A204.1 (cell line): Measurements from ENCODE around the gene VDR.
A peak's percentile ranks its signal among the peaks of the same experiment; 100 is the strongest.

Experiments used
- FAIRE-seq: peaks from 2 replicates; lab custom pipeline; 2012; peaks lifted over from hg19 to GRCh38; lab: Jason Lieb, UNC

VDR gene

DNA sequence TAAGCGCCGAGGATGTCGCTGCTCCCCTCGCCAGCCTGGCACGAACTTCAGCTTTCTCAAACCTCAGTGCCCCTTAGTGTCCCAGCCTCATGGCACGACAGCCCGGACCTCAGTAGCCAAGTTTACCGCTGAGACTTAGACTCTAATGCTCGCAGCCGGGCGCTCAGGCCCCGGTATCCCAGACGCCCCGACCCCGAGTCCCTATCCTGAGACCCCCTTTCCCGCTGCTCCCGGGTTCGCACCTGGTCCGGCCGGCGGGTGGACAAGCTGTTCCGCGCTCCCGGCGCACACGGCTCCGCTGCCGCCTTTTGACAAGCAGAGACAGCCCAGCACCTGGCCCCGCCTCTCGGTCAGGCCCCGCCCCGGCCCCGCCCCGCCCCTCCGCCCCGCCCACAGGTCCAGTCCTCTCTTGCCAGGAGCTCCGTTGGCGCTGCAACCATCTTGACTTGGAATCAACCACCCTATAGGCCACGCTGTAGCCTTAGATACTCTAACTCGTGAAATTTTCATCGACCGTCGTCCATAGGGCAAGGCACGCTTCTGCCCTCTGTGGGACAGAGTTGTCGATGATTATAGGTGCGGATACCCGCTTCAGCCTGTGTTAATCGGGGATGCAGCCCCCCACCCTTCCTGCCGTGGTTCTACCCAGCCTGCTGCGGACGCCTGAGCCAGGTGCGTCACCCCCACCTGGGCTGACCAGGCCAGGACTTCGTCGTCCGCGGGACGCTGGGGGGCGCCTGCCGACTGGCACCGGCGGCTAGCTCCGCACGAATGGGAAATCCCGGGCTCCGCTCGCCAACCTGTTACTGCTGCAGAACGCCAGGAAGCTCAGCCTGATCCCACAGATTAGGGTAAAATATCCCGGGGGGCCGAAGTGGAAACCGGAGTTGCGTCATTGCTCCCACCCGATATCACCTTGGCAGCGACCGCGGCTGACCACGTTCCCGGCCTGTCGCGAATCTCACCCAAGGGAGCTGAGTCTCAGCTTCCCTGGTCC, at the start of gene VDR:
Gene VDR (minus strand): TSS at position 282 of the 997 bp plus-strand sequence. CDS start 25,881 bp downstream, outside the sequence.
- no peak for FAIRE-seq

GRCh38 chr12:47954058-47954457, 49.3 kb upstream of the VDR start:
- no peak for FAIRE-seq

GRCh38 chr12:47950856-47951468, 46.2 kb upstream of the VDR start:
- FAIRE-seq = no peak

DNA sequence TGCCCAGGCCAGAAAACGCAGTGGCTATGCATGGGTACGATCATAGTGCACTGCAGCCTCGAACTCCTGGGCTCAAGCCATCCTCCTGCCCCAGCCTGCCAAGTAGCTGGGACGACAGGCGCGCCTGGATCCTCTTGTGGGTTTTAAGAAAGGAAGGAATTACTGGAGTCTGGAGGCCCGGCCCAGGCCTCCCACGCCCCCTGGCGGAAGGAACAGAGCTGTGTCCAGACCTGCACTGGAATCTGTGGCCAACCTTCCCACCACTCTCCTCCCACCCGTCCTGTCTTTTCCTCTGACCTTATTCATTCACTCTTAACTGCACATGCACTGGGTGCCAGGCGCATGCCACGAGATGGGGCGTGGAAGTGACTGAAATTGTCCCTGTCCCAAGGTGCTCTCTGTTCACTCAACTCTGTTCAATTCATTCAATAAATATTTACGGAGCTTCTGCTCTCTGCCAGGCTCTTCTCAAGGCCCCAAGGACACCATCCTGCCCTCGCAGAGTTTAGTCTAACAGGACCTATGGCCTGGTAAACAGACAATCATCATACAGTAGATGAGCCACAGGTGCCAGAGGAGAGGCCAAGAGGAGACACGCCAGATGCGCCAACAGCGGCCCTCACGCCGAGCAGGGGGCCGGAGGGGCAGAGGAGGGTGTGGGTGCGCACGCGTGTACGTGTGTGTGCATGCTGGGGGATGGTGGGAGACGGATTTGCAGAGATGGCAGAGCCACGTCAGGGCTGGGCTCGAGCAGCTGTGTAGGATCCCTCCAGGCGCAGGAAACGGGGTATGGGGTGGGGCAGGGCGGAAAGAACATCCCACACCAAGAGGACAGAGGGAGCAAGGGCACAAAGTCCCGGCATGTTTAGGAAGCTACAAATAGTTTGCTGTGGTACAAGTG, 44.9 kb upstream of the VDR start:
- peak; percentile 43 for FAIRE-seq

GRCh38 chr12:47947341-47947740, 42.5 kb upstream of the VDR start:
- FAIRE-seq = no peak

DNA sequence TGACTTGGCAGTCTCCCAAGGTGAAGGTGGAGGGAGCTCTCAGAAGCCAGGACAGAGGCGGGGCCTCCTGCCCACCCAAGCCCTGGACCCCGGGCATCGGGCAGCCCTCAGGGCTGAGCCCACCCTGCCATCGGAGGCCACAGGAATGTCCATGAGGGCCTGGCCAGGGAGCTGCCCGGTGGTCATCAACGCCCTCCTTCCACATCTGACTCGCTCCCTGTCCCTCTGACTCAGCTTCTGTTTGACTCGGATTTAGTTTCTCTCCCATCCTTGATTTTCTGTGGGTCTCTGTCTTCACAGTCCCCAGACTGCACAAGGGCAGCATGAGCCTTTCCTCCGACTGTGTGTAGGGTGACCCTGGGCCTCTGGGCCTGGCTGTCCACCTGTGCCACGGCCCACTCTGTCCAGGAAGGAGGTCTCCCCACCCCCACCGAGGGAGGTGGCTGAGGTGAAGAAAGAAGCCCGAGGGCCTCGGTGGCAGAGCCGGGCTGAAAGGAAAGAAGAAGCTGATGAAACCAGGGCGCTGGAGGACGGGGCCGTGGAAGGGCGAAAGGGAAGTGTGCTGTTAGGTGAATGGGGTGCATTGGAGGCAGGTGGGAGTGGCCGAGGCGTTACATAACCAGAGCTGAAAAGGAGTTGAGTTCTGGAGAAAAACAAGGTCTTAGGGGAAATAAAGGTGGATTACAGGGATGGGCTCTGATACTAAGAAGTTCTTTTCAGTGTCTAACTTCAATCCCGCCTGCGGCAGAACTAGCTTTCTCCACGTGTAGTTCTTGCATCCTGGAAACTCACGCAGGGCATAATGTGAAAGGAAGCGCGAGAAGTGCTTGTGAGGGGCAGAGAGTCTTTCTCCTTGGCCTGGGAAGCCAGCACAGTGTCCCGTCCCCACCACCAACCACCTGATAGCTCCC, 41.9 kb upstream of the VDR start:
- no peak for FAIRE-seq

DNA sequence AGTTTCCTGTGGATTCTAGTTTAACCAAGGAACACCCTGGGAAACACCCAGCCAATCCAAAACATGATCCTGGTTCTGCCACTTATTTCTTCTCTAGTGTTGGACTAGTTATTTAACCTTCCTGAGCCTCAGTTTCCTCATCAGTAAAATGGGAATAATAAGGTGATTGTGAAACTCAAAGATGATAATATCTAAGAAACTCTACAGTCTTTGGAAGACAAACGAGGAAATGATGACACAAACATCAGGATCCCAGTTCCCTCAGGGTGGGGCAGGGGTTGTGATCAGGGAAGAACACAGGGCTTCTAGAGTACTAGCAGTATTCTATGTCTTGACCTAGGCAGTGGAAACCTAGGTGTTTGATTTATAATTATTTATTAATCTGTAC, 40.5 kb upstream of the VDR start:
- FAIRE-seq = no peak

DNA sequence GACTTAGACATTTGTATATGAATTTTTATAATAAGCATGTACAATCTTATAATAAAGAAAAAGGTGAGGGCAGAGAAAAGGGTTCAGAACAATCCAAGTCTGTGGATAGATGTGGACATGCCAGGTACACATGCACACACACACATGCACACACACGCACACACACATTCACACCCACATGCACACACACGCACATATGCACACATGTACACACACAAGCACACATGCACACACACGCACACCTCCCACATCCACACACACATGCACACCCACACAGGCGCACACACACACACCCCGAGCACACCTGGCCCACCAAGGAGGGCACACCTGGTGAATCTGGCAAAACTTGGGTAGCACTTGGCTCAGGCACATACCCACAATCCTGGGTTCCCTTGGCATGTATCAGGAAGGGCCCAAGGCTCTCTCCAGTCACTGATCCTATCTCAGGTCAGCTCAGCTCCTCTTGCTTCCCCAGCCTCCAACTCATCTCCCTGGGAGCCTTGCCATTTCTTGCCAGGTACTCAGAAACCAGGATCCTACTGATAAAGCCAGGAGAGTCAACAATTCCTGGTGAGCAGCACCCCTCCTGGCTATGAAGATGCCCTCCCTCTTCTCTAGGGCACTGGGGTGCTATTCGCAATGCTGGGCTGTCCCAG, 40.0 kb upstream of the VDR start:
- FAIRE-seq = no peak

DNA sequence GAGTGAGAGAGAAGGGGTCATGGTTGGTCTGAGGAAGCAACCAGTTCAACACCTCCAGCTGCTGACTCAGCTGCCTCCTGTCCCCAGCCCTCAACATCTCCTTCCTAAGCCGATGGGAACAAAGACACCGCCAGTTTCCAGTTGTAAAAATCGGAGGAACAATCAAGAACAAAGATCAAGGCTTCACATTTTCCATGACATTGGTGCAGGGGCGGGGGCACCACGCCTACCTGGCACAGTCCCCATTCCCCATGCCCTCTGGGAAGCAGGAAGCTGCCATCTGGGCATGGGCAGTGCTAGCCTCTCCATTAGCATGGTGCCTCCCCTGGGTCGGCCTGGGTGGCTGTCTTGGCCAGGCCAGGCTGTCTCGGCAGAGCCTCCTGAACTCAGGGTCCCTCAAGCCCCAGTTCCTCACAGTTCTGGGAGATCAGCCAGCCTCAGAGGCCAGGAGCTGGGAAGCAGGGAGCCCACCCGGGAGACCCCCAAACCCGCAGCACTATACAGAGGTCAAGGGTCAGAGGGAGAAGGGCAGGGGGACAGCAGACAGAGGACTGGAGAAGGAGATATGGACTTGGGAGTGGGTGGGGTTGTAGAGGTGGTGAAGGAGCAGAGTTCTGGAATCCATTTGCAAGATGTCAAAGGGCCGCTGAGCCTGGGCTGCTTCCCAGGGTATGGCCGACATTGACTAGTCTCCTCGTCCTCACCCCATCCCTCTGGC, 39.0 kb upstream of the VDR start:
- FAIRE-seq = no peak

DNA sequence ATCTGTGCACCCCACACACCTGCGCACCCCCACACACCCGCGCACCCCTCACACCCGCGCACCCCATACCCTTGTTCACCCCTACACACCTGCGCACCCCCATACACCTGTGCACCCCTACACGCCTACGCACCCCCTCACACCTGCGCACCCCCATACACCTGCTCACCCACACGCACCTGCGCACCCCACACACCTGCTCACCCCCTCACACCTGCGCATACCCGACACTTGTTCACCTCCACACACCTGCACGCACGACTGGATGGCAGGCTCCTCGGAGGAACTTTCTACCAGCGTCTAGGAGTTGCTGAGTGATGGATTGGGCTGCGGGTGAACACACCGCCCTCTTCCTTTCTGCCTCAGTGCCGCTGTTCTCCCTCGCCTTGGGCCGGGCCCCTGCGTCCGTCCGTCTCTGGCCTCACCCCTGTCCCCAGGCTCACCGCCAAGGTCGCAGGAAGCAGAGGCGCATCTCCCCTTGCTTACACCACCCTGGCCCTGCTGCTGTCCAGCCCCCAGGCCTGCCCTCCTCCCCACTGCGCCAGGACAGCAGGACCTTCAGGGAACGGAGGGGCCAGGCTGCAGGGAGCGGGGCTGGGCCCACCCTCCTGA, 37.9 kb upstream of the VDR start:
- no peak for FAIRE-seq

DNA sequence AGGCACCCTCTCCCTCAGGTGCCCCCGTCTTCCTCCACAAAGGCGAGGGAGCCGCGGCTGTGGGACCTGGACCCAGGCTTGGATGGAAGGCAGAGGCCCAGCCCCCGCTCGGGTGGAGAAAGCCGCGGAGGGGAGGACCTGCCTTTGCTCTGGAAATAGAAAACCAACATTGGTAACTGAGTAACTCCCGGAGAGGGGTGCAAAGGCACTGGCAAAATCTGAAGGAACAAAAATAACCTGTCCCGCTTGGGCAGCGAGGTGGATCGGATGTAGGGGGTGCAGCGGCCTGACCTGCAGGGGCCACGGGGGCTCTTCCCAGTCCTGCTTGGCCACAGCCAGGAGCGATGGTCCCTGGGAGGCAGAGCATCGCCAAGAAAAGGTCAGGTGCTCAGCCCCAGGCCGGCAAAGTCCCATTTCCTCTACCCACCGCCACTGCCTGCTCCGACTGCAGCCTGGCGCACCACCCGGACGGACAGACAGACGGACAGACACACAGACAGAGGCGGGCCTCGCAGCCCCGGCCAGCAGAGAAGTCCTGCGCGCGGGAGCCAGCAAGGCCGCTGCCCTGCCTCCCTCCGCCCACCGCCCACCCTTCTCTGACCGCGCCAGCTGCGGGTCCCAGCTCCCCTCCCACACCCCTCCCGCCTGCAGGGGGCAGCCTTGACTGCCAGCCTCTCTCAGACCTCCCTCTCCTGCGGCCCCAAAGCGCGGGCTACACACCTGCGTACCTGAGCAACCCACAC, 37.2 kb upstream of the VDR start:
- no peak for FAIRE-seq

- no peak for FAIRE-seq
These were observed 36.6 kb upstream of the VDR start for GRCh38 chr12:47941475-47941780.

DNA sequence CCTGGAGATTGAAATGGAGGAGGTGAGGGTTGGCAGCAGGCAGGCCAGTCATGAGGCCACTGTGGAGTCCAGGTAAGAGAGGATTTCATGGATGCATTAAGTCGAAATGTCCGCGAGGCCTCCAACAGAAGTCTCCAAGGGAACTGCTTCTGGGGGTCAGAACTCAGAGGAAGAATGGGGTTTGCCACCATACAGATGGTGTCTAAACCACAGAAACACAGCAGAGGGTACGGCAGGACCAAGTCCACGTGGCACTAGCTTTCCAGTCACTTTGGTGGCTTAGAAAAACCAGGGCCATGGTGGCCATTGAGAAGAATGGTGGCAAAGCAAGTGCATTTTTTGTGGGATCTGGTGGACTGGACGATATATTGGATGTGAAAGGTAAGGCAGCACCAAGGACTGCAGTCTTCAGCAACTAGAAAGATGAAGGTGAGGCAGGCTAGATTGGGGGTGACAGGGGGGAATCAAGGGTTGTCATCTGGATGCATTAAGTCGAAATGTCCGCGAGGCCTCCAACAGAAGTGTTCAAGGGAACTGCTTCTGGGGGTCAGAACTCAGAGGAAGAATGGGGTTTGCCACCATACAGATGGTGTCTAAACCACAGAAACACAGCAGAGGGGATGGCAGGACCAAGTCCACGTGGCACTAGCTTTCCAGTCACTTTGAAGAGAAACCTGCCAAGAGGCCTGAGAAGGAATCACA, 36.1 kb upstream of the VDR start:
- FAIRE-seq = no peak

DNA sequence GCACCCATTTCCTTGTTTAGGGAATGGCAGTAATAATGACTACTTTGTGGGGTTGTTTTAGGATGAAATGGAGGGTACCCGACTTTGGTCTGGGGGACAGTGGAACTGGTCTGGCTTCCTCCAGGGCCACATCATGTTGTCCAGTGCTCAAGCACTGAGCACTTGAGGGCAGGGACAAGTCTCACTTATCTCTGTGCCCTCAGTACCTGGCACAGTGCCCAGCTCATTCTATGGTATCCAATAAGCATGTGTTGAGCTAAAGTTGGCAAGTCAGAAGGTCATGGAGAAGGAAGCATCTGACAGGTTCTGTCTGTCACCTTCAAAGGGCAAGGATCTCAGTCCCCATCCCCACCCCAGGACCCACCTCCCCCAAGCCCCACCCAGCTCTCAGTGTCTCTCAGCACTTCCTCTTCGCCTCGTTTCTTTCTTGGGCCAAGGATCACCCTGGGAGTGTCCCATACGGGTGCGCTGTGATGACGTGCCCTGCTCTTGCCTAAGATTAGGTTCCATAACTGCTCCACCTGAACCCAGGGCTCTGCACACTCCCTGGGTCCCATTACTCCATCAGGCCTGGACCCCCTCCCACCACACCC, 34.3 kb upstream of the VDR start:
- FAIRE-seq = no peak

DNA sequence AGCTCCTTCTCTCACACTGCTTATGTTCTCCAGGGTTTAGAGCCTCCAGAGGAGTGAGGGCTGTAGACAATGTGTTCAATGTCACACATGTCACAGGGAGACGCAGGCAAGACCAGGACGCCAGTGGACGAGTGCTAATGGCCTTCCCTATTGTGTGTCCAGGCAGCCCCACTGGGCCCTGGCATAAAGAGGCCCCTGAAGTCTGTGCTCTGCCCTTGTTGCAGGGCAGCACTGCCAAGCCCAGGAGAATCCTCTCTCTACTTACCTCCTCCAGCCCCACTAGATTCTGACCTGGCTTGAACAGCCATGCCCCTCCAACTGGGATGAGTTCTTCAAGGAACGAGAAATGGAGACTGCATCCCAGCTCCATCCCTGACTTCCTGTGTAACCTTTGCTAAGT, 33.8 kb upstream of the VDR start:
- no peak for FAIRE-seq

DNA sequence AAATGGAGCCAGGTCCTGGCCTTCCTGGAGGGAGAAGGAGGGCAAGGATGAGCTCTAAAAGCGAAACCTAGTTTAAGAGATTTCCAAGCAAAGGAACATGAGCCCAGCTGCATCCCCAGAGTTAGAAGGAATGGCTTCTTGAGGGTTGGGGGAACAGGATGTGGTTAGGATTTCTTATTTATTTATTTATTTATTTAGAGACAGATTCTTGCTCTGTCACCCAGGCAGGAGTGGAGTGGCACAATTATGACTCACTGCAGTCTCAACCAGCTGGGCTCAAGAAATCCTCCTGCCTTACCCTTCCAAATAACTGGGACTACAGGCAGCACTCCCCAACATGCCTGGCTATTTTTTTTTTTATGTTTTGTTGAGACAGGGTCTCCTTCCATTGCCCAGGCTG, 33.3 kb upstream of the VDR start:
- FAIRE-seq = no peak

DNA sequence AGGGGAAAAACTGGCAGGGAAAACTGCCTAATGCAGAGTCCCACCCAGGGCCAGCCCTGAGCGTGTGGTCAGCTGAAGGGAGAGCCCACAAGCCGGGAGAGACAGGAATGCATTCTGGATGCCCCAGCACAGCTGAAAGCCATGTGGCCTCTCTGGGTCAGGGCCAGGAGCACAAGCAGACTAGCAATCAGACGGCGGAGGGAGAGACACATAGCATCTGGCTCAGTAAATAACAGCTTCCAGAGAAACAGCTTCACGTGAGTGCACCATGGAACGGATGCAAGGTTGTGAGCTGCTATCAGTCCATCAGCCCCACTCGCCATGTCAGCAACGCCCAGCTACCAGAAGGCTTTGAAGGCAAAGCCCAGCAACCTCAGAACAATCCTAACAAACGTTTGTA, 30.4 kb upstream of the VDR start:
- no peak for FAIRE-seq

DNA sequence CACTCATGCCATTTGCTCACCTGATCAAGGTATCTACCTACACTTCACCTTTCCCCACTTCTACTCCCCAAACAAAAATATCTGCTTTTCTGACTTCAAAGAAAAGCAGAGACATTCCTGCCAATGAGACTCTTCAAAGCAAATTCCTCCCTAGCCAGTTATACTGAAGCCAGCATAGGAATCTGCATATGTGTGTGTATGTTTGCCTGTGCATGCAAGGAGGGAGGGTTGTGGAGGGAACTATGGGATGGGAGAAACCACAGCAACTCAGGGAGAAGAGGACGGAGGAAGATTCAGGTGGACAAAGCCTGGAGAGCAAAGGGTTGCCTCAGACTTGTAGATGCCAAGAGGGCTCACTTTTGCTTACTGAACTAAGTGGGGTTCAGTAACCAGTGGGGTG, 26.4 kb upstream of the VDR start:
- no peak for FAIRE-seq
